ENCODE data around the gene AURKA.
"Not testable (repeated sequence)": the region's sequence is repeated elsewhere in the genome, so short reads cannot be mapped to it uniquely, and the experiment has no call there.

The AURKA gene

GRCh38 chr20:56353356-56353755 is 38.7 kb downstream of the AURKA start:
- DNase-seq: no peak

GRCh38 chr20:56352345-56353055 is 39.5 kb downstream of the AURKA start:
- DNase-seq: no peak

GRCh38 chr20:56350842-56351241 is 41.2 kb downstream of the AURKA start:
- DNase-seq: no peak

GRCh38 chr20:56348746-56349145 is 43.3 kb downstream of the AURKA start:
- DNase-seq: no peak

- no peak for DNase-seq
Measured at GRCh38 chr20:56348305-56348693, 43.7 kb downstream of the AURKA start.

- no peak for DNase-seq
Measured at GRCh38 chr20:56347628-56348304, 44.2 kb downstream of the AURKA start.

- DNase-seq: no peak
Measured at GRCh38 chr20:56345911-56346310, 46.1 kb downstream of the AURKA start.

GRCh38 chr20:56343861-56344381 is 48.1 kb downstream of the AURKA start:
- no peak for DNase-seq

- DNase-seq: no peak
Measured at GRCh38 chr20:56342783-56343182, 49.2 kb downstream of the AURKA start.

- DNase-seq: not testable (repeated sequence)
Measured at GRCh38 chr20:56336709-56337108, 55.3 kb downstream of the AURKA start.

- DNase-seq: no peak
Measured at GRCh38 chr20:56328861-56329260, 63.2 kb downstream of the AURKA start.

- no peak for DNase-seq
Measured at GRCh38 chr20:56324806-56325205, 67.2 kb downstream of the AURKA start.

GRCh38 chr20:56323656-56324055 is 68.4 kb downstream of the AURKA start:
- DNase-seq: no peak

- DNase-seq: no peak
Measured at GRCh38 chr20:56323206-56323605, 68.8 kb downstream of the AURKA start.

- no peak for DNase-seq
Measured at GRCh38 chr20:56322681-56323080, 69.3 kb downstream of the AURKA start.

Measured in NCI-H1694 (cell line).